Camera-type eye (tissue), 1 donor: ENCODE data around the gene APBB1IP. TPM values are rescaled to one million over a fixed set of nuclear protein-coding genes. Genes with fewer than 3 reads are reported as not detected.

ENCODE experiments used
- total RNA-seq: library from RNA; depleted of rRNA; stranded (reverse); fragments of >200 nt; gene quantifications from one replicate; pipeline ENCODE4 v1.2.3, GENCODE V29; 2014

APBB1IP gene
- total RNA-seq, result 2.9 TPM

DNA sequence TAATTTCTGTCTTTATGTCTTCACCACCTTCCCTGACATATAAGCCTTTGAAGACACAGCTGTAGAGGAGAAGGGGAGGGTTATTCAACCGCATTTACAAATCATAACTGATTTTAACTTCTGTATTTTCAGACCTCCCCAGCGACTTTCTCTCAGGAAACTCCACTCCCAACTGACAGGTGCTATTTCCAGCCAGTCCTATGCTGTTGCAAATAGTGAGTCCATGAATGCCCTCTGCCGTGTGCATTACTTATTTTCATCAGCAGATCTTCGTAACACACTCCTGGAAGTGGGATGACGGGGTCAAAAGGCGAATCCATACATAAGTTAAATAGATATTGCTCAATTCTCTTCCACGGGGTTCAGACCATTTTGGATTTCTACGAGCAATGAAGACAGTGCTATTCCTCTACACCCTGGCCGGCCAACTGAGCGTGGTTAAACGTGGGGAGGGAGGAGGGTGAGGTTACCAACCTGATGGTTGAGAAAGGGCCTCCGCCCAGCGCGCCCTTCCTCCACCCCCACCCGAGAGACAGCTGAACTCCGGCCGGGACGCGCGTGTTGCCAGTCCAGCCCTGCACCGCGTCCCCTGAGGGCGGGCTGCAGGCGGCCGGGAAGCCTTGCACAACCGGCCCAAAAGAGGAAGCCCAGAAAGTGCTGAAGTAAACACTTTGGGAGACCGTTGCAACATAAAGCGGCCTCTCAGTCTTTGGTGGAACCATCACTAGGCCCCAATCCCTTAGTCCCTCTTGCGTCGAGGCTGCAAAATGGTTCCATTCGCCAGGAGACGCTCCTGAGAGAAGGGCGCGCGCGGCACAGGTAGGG, at the start of gene APBB1IP:
Gene APBB1IP (plus strand): TSS at position 705 of the 825 bp plus-strand sequence. CDS start 53,986 bp downstream, outside the sequence.

Other genes starting within 250 kb of the APBB1IP start
- 12.4 TPM for gene GAD2, start 221.6 kb upstream of the APBB1IP start, total RNA-seq